ENCODE data around the gene ZNF580.

Gene ZNF580

DNA sequence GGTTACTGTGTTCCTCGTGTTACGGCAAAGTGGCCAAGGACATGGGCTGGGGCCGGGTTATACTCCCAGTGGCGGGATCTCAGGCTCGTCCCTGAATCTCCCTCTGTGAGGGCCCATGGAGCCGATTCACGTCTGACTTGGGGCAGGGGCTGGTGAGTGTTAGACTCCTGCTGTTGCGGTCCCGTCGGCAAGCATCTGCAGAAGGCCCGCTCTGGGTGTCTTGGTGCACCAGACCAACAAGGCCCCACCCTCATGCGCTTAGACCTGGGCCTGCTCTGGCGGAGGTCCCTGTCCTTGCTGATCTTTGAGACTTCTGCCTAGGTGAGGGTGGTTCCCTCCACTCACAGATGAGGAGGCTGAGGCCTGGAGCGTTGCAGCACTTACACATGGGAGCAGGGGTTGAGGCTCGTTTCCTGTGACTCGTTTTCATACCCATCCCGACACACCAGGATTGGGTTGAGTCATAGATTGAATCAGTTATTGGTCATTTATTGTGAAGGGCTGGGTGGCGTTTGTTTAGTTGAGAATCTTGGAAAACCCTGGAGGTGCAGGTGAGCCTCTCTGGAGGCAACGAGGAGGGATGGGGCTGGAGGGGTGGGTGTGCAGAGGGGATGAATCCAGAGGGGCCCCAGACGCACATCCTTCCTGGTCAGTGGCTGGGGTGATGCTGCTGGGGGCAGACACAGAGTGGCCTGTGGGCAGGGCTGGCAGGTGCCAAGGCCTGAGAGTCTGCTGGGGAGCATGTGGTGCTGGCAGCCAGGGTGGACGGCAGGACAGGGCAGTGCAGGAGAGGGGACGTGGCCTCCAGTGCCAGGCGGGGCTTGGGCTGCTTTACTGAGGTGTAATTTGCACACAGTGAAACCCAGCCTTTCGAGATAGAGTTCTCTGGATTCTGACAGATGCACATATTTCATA lies 38.8 kb downstream of the ZNF580 start:
- DNase-seq (ENCODE audit: low spot score), result no peak

DNA sequence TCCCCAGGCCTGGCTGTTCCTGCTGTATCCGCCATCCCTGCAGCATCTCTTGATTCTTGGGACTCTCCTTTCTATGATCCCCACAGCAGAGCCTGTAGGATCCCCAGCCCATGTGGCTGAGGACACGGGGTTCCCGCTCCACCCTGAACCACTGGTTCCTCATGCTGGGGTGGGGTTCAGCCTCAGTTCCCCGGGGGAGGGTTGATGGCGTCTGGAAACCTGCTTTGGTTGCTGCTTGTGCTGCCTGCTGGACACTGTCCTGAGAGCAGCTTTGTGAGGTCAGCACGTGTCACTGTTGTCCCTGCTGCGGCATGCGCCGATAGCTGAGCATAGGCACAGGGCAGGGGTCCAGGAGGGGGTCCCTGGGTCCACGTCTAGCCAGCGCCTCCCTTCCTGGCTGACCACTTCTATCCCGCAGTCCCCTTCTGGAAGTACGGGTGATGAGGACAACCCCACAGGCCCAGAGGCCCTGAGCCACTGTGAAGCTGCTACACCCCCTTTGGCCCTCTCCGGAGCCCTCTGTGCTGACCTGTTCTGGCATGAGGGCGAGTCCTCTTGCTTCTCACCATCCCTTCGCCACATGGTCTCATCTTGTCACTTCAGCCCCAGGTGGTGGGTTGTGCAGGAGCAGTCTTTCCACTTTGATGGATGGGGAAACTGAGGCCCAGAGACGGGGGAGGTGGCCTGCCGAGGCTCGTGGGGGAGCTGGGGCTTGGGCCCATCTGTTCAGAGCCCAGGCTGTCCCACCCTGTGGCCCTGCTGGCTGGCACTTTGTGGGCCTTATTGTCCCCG lies 39.7 kb downstream of the ZNF580 start:
- no peak for DNase-seq (ENCODE audit: low spot score)

DNA sequence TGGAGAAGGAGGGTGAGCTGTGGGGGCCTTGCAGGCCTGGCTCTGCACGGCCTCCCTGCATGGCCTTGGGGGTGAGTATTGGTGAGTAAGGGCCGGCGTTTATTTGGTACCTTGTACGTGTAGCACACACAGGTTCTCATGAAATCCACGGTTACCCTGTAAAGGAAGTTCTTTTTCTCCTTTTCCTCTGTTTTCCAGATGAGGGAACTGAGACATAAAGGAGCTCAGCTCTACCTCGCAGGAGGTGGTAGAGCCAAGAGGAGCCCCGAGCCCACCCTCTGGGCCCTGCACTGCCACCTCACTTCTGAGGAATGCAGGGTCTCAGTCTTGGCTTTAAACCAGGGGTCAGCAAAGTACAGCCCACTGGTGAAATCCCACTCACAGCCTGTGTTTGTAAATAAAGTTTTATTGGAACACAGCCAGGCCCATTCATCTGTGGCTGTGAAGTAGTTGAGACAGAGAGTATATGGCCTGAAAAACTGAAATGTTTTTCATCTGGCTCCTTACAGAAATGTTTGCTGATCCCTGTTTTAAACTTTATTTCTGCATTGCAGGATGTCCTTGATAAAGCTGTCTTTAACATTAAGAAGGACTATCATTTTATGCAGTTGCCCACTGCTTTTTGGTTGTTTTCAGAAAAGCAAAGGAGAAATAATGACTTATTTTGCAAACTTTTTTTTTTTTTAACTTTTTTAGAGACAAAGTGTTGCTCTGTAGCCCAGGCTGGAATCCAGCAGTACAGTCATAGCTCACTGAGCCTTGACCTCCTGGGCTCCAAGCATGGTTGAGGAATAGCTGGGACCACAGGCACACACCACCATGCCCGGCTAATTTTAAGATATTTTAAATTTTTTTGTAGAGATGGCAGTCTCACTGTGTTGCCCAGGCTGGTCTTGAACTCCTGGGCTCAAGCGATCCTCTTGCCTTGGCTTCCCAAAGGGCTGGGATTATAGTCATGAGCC lies 40.6 kb downstream of the ZNF580 start:
- DNase-seq (ENCODE audit: low spot score), result no peak

DNA sequence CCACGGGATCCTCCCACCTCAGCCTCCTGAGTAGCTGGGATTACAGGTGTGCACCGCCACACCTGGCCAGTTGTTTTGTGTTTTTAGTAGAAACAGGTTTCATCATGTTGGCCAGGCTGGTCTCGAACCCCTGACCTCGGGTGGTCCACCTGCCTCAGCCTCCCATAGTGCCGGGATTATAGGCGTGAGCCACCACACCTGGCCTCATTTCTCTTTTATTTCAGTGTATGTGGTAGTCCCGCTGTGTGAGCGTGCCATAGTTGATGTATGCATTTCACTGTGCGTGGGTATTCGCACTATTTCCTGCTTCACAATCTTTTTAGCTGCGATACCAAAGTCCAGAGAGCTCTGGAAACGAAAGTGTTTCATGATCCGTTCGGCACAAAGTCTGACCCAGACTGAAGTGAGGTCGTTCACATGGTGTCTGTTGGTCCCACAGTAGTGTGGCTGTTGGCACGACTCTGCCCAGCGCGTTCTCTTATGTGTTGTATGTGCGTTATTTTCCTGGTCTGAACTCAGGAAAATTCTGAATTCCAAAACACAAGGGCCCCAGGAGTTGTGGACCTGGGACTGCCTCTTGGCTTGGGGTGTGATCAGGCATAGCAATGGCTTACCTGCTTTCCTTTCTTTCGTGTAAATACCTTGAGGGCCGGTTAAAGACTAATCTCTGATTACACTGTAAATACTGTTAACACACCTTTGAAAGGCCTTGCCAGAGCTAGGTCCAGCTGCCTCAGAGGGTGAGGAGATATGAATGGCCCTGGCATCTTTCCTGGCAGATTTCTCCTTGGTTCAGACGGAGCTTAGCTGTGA lies 42.9 kb downstream of the ZNF580 start:
- DNase-seq (ENCODE audit: low spot score), result no peak

DNA sequence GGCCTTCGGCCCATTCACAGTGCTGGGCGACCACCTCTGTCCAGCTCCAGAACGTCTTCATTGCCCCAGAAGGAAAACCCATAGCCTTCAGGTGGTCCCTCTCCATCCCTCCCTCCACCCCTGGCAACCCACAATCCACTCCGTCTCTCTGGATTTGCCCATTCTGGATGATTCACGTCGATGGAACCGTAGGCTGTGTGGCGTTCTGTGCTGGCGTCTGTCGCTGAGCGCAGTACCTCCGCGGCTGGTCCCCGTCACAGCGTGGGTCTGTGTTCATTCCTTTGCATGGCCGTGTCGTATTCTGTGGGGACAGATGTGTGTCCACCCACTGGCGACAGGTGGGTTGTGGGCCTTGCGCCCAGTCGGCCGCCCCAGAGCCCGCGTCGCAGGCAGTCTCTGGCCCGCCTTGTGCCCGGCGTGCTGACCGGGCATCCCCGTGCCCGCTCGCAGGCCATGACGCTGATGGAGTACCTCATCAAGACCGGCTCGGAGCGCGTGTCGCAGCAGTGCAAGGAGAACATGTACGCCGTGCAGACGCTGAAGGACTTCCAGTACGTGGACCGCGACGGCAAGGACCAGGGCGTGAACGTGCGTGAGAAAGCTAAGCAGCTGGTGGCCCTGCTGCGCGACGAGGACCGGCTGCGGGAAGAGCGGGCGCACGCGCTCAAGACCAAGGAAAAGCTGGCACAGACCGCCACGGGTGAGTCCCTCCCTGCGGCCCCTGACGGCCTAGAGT lies 44.3 kb downstream of the ZNF580 start:
- DNase-seq (ENCODE audit: low spot score), result no peak

DNA sequence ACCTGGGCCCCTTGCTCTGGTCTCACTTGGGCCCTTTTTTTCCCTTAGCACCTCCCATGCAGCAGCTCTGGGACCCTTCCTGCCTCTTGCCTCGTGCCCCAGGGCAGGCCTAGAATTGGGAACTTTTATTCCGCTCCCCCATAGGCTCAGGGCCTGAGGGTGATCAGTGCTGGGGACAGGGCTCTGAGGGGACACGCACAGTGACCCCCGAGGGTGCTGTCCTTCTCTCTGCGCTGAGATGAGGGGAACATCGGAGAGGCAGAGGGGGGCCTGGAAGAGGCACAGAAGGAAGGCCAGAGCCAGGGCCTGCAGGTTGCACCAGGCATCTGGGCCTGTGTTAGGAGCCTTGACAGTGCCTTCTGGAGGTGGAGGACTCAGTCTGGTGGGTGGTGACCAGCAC lies 45.0 kb downstream of the ZNF580 start:
- DNase-seq (ENCODE audit: low spot score), result no peak

DNA sequence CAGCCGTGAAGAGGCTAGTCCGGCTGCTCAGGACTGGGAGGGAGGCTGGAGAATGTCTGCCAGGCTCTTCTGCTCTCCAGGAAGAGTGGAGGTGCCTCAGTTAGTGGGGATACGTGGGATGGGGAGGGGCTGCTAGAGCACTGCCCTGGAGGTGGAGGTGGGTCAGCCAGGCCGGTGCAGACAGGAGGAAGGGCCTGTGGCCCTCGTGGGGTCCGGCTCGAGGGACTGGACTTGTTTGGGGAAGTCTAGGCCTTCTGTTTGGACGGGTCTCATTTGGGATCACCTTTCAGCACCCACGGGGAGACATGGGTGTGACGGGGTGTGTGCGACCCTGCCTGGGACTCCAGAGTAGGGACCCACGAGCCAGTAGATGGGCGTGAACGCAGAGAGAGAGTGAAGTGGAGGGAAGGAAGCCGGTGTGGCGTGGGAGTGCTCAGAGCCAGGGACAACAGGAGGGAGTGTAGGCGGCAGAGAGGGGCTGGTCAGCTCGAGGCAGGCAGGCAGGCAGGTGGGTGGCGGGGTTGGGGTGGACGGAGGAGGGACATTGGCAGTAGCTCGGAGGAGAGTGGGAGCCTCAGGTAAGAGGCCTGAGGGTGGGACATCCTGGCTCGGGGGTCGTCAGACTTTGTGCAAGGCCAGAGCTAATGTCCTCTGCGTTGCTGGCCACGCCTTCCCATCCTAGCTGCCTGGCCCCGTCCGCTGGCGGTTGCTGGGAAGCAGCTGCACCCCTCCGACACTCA lies 45.7 kb downstream of the ZNF580 start:
- no peak for DNase-seq (ENCODE audit: low spot score)

DNA sequence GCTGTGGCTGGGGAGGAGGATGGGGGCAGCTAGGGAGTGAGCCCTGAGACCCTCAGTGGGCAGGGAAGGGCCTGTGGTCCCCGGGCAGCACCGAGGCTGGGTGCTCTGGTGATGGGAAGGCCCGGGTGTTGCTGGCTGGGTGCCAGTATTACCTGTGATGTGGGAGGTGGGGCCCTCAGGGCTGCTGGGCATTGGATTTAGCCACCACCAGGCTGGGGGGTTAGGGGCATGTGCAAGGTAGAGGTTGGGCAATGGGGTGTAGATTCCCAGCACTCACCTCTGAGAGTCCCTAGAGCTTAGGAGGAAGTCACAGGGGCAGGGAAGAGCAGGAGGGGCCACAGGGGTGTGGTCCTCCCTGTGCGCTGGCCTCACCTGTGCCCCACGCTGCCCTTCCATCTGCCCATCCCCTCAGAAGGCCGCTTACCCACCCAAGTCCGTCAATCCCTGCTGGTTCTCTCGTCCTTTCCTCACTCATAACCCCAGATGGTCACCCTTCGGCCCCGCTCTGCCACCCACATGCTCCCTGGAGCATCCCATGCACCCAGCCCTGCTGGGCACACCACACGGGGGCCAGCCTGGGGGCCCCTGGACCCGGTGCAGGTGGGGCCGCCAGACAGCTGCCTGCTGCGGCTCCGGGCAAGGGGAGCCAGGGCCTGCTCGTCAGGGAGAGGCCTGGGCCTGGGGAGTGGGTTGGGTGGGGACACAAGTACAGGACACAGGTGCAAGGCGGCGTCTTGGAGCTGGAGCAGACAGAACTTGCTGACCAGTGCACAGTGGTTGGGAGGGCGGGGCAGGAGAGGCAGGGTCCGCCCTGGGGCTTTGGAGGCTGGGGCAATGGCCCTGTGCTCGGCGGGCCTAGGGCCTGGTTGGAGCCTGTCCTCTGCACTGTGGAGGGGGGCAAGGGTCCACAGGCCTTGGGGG lies 46.7 kb downstream of the ZNF580 start:
- DNase-seq (ENCODE audit: low spot score), result no peak

DNA sequence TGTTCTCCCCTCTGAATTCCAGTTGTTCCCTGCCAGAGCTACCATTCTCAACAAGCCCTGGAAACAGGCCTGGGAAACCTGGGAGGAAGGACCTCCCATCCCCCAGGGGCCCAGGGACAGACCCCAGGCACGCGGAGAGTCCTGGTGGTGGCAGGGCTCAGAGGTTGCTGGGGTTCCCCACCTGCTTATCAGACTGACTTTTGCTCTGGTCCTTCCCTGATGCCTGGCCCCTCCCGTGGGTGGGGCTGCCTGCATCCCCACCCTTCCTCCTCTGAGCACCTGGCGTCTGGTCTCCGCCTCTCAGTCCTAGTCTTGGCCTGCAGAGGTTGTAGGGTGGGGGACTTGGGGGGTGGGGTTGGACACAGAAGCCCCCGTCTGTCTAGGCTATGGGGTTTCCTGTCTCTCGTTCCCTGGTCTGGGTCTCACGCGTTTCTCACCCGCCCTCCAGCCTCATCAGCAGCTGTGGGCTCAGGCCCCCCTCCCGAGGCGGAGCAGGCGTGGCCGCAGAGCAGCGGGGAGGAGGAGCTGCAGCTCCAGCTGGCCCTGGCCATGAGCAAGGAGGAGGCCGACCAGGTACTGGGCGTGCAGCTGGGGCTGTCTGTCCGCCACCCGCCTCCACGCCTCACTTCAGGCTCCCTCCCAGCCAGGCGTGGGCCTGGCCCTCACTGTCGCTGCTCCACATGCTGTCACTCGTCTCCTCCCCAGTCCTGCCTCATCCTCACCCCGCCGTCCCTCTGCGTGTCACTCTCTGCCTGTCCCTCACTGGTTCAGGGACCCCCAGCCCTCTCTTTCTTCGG lies 47.8 kb downstream of the ZNF580 start:
- DNase-seq (ENCODE audit: low spot score), result no peak

DNA sequence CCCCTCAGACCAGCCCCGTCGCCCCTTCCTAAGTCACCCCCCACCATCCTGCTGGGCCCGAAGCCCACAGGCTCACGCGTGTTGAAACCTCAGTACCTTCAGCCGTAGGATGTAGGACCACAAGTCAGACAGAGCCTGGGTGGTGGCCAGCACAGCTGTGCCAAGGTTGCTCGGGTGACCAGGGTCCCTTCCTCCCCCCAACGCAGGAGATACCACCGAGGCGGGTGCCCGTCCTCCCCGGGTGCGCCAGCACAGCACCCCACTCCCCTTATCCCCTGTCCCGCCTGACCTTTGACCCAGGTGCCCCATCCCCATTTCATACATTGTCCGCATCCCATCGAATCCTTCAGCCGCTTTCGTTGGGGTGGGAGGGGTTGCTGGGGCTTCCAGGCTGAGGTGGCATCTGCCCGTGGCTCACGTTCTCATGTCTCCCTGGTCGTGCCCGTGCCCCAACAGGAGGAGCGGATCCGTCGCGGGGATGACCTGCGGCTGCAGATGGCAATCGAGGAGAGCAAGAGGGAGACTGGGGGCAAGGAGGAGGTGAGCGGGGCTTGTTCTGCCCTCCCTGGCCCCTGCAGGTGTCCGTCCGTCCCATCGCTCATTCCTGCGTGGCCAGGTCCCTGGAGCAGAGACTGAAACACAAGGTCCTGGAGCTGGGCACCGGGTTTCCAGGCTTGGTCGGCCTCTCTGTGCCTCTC lies 48.8 kb downstream of the ZNF580 start:
- DNase-seq (ENCODE audit: low spot score), result no peak

DNA sequence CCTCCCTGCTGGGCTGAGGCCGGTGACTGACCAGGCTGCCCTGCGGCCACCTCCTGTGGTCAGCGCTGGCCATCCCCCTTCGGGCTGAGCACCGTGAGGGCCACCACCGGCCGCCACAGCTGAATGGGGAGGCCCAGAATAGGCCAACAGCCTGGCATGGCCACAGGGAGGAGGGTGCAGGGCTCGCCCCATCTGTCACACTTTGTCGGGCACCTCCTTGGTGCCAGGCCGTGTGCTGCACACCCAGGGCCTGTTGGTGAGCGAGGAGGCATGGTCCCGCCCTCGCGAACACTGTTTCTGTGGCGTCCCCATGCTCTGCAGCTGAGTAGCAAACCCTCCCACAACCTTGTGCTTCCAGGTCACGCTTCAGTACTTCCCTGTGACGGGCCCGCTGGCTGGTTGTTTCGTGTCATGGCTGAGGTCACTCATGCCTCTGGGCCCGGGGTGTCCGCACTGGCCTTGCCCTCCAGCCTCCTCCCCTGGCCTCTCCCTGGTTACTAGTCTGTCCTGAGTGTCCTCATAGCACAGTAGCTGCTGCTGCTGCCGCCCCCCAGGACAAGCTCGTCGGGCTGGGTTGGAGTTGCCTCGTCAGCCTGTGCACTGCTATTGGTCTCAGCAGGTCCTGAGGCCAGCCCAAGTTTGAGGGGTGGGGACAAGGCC lies 49.4 kb downstream of the ZNF580 start:
- no peak for DNase-seq (ENCODE audit: low spot score)

DNA sequence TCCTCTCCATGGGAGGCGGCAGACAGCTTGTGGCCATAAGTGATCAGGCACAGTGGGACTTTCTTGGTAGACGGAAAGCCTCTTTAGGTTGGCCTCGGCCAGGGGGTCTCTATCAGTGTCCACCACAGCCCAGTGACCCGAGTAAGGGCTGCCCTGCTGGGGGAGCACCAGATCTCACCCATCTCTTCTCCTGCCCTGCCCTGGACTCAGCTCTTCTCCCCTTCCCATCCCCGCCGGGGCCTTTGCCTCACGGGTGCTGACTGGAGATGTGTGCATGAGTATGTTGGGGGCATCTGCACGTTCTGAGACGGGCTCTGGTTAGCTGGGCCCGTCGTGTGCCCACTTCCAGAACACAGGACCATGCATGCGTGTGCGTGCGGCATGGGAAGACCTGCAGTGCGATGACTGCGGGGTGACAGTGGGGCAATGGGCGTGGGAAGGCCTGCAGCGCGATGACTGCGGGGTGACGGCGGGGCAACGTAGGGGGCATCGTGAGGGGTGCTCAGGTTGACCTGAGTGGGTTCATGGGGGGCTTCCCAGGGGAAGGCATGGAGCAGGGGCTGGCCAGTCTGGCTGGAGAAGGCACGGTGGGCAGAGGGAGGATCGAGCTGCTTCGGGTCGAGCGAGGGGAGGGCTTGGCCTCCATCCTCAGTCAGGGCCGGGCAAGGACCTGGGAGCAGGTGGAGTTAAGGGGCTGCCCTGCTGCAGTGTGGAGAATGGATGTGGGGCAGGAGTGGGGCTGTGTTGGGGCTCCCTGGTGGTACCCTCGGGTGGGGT lies 50.2 kb downstream of the ZNF580 start:
- DNase-seq (ENCODE audit: low spot score), result no peak

DNA sequence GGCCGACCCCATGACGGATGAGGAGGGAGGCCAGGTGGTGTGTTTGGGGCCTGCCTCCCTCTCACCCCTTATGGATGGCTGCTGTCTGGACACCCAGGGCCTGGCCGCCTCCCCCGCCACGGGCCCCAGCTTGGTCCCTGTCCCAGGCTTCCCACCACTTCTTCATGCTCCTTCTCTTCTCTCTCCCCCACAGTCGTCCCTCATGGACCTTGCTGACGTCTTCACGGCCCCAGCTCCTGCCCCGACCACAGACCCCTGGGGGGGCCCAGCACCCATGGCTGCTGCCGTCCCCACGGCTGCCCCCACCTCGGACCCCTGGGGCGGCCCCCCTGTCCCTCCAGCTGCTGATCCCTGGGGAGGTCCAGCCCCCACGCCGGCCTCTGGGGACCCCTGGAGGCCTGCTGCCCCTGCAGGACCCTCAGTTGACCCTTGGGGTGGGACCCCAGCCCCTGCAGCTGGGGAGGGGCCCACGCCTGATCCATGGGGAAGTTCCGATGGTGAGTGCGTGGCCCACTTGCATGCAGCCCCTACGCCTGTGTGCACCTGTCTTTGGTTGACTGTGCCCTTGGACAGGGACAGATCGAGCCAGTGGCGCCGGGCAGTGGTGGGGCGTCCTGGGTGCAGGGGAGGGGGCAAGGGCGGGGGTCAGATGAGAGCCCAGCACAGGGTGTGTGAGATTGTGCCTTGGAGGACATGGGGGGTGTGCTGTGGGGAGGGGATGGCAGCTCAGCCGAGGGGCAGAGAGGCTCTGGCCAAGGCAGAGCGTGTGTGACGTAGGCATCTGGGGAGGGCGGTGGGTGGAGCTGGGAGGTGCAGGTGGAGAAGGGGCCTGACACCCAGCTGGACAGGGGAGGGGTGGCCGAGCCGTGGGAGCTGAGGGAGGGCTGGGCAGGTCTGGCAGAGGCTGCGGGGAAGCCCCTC lies 51.0 kb downstream of the ZNF580 start:
- DNase-seq (ENCODE audit: low spot score), result no peak

DNA sequence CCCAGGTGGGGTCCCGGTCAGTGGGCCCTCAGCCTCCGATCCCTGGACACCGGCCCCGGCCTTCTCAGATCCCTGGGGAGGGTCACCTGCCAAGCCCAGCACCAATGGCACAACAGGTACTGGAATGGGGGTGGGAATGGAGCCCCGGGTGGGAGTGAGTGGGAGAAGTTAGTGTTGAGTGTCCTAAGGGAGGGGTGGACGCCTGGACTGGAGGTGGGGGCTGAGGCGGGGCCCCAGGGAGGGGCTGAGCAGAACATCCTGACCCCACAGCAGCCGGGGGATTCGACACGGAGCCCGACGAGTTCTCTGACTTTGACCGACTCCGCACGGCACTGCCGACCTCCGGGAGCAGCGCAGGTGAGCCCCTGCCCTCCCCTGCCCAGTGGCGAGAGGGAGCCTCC lies 51.9 kb downstream of the ZNF580 start:
- DNase-seq (ENCODE audit: low spot score), result no peak

All from CD4-positive, alpha-beta T cell treated with Interleukin-6 at 100 ng/mL for 8 hours (primary cell).